HG03135 (cell line): ENCODE measurements around the gene TBCA.

ENCODE experiments used
- ATAC-seq: cut with Tn5 transposase; IDR thresholded peaks from one replicate; pipeline ENCODE4 v1.9.1; 2021; ENCODE audit warnings: mild to moderate bottlenecking, moderate library complexity; ENCODE audit not compliant: unreplicated experiment

TBCA gene

DNA sequence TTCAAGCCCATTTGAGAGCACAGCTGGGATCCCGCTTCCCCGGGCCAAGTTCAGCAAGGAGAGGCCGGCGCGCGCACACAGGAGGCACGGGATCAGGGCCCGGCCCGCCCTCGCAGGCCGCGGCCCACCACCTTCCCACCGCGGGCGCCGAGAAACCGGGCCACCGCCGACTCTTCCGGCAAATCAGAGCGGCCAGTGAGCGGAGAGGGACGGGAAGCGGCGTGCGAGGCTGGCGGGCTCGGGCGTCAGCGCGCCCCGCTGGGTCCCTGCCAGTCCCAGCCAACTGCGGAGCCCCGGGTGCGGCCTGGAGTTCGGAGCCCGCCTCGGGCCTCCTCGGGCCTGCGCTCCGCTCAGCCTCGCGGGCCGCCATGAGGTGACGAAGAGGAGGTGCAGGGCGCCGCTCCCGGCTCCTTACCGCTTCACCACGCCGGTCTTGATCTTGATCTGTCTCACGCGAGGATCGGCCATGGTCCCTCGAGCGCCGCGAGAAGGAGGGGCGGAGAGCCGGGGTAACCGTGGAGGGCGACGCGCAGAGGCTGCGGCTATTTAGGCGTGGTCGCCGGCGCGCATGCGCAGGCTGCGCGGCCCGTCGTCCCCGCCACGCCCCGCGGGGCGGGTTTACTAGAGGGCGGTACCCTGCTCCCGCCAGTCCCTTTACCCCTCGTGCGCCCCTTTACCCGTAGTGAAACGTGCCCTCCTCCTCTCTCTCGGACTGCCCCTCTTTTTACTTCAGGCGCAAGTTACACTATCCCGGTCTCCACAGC is at the start of gene TBCA:
TSS of gene TBCA (minus strand) at position 550 of the 764 bp plus-strand sequence. CDS start at position 468, 82 bp downstream.
- ATAC-seq: peak; percentile 93

DNA sequence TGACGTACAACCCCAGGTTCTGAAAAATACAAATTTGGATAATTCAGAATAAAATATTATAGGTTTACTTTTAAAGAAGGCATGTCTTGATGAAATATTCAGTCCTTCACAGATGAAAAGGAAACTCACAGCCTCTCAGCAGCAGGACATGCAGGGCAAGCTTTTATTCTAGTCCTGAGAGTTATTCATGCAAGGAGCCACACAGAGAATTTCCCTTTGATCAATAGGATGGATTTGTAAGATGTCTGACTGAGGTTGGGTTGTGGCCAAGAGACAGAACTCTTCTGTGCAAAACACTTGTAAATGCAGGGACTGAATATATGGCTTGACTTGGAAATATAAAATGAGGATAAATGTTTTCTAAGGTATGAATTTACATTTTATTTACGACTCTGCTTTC is 48.8 kb upstream of the TBCA start:
- no peak for ATAC-seq

DNA sequence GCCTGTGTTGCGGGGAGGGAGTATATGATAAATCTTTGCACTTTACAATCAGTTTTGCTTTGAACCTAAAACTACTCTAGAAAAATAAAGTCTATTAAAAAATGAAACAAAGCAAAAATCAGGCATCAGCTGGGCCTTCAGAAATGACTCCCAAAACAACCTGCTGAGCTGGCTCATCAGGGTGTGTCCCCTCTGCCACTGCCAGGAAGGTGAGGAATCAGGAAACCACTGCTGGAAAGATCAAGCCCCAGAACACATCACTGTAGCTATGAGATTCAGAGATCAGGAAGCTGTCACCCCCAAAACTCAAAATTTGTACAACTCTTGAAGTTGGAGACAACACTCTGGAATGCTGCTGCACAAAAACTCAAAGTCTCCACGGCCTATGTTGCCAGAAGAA is 40.5 kb upstream of the TBCA start:
- no peak for ATAC-seq

GRCh38 chr5:77812926-77813589 is 36.9 kb upstream of the TBCA start:
- no peak for ATAC-seq

DNA sequence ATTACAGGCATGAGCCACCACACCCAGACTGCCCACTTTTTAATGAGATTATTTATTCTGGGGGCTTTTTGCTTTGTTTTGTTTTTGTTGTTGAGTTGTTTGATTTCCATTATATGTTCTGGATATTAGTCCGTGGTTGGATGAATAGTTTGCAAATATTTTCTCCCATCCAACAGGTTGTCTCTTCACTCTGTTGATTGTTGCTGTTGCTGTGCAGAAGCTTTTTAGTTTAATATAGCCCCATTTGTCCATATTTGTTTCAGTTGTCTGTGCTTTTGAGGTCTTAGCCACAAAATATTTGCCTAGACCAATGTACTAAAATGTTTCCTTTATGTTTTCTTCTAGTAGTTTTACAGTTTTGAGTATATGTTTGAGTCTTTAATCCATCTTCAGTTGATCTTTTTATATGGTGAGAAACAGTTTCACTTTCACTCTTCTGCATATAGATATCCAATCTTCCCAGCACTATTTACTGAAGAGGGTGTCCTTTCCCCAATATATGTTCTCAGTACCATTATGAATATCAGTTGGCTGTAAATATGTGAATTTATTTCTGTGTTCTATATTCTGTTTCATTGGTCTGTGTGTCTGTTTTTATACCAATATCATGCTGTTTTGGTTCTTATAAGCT is 30.2 kb upstream of the TBCA start:
- ATAC-seq: no peak

DNA sequence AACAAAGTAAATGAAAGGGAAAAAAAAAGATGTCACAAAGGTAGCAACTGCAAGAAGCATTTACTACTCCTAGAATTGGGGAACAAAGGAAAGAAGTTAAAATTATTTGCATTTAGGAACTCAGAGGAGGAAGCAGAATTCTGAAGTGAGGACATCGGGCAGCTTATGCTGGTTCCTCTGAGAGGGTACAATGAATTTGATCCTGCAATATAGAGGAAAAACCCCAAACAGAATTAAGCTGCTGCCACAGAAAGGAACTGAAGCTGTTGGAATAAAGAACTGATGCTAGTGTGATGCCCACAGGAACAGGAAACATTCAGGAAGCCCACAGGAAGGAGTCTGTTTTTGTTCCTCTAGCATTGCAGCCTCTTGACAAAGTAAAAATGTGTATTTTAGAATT is 22.3 kb upstream of the TBCA start:
- ATAC-seq: no peak

DNA sequence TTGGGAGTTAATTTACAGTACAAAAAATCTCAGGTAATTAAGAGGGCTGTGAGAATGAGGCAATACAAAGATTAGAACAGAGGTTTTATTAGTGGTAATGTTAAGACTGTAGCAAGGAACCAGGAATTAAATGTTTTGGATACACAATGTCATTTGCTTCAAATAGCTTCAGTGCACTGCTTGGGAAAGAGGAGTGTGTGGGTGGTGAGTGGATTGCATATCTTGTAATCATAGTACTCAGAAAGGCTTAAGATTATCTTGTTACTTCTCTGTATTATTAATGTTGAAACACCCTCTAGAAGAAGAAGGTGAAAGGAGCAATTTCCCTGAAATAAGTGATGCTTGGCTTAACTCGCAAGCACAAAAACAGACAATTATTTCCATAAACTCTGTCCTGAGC is 21.0 kb upstream of the TBCA start:
- no peak for ATAC-seq

DNA sequence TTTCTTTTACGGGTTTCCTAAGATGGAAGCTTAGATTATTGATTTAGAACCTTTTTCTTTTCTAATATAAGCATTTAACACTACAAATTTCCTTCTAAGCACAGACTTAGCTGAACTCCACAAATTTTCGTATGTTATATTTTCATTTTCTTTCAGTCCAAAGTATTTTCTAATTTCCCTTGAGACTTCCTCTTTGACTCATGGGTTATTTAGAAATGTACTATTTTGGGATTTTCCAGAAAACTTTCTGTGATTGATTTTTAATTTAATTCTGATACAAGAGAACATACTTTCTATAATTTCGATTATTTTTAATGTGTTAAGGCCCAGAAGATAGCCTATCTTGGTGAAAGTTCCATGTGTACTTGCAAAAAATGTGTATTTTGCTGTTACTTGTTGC is 19.7 kb upstream of the TBCA start:
- no peak for ATAC-seq

DNA sequence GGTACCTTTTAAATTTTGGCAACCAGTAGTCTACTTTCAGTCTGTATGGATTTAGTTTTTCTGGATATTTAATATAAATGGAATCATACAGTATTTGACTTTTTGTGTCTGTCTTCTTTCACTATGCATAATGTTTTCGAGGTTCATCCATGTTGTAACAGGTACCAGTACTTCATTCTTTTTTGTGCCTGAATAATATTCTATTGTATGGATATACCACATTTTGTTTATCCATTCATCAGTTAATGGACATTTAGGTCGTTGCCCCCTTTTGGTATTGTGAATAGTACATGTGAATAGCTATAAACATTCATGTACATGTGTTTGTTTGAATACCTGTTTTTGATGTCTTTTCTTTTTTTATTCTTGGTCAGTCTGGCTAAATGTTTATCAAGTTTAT is 19.1 kb upstream of the TBCA start:
- no peak for ATAC-seq

DNA sequence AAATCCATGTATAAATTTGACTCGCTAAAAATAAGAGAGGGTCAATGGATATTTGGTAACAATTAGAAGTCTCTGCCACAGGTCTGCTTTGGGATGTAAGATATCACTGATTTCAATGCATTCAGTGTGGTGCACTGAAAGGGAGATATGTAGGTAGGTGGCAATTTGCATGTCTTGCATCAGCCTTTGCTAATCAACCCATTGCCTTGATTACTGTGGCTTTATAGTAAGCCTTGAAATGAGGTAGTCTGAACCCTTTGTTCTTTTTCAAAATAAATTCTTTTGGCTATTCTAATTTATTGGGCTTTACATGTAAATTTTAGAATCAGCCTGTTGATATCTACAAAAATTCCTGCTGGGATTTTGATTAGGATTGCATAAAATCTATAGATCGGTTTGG is 15.8 kb upstream of the TBCA start:
- ATAC-seq: no peak

DNA sequence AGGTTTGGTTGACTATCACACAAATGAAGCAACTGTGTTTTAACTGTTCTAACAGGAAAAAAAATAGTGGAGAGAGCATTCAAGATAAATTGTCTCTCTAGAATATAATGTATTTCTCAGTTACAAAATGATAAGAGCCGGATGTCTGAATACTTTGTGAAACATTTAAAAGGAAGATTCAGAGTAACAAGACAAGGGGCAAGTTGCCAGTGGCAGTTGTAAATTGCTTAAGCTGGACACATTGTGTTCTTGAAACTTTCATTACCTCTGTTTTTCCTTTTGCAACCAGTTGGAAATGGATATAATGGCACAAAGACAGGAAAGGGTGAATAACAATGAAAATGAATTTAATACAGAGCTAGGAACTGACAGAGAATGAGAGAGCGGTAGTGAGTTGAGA is 15.2 kb upstream of the TBCA start:
- no peak for ATAC-seq

DNA sequence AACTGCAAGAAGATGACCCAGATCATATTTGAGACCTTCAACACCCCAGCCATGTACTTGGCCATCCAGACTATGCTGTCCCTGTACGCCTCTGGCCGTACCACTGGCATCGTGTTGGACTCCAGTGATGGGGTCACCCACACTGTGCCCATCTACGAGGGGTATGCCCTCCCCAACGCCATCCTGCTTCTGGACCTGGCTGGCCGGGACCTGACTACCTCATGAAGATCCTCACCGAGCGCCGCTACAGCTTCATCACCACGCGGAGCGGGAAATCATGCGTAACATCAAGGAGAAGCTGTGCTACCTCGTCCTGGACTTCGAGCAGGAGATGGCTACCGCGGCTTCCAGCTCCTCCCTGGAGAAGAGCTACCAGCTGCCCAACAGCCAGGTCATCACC is 9.1 kb upstream of the TBCA start:
- ATAC-seq: no peak

- ATAC-seq: no peak
These were observed 8.6 kb upstream of the TBCA start for GRCh38 chr5:77784735-77785134.

- no peak for ATAC-seq
These were observed 4.9 kb upstream of the TBCA start for GRCh38 chr5:77781076-77781475.

DNA sequence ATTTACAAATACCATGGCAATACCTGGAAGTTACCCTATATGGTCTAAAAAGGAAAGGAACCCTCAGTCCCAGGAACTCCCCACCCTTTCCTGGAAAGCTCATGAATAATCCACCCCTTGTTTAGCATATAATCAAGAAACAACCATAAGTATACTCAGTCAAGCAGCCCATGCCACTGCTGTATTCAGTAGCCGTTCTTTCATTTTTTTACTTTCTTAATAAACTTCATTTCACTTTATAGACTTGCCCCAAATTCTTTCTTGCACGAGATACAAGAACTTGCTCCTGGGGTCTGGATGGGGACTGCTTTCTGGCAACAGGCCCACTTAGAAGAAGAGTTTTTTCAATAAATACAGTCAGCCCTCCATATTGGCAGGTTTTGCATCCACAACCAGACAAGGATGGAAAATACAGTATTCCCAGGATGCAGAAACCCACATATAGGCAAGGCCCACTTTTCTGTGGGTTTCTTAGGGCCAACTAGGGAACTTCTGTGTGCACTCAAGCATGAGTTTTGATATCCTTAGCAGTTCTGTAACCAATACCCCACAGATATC is 2.8 kb upstream of the TBCA start:
- no peak for ATAC-seq

GRCh38 chr5:77778398-77778797 is 2.3 kb upstream of the TBCA start:
- no peak for ATAC-seq

GRCh38 chr5:77777911-77778310 is 1.8 kb upstream of the TBCA start:
- no peak for ATAC-seq

GRCh38 chr5:77777281-77777892 is 1.2 kb upstream of the TBCA start:
- ATAC-seq: no peak

GRCh38 chr5:77776554-77777206 is 541 bp upstream of the TBCA start:
- no peak for ATAC-seq

DNA sequence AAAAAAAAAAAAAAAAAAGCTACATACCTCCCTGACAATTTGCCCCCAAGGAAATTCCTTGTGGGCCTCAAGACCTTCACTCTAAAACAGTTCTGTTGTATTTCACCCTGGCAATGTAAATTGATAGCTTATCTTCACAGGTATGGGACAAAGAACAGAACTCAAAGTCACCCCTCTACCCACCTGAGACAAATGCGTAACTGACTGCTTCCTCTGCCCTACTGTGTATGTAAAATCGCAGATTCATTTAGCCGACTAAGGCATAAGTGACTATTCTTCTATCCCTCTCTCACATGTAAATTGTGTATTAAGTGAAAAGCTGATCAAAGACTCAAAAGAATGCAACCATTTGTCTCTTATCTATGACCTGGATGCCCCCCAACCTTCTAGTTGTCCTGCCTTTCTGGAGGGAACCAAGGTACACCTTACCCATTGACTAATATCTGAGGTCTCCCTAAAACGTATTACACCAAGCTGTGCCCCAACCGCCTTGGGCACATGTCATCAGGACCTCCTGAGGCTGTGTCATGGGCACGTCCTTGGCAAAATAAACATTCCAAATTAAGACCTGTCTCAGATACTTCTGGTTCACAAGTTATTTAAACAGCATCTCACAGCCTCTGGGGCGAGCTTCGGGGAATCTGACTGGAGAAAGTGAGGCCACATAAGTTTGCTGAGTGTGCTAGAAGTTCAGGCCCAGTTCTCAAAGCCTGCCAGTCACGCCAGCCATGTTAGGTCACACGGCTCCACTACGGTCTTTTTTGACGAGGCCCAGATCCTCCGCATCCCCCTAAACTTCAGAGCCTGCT is 954 bp downstream of the TBCA start:
- ATAC-seq: peak; percentile 21
